Astrocyte of the hippocampus (primary cell): ENCODE results near the gene HAGHL.
"Not testable (repeated sequence)": the region's sequence is repeated elsewhere in the genome, so short reads cannot be mapped to it uniquely, and the experiment has no call there.

ENCODE experiments used
- DNase-seq: peaks from one replicate; pipeline ENCODE4 v3.0.0; 2011; ENCODE audit warnings: low read depth, low spot score

The HAGHL gene

DNA sequence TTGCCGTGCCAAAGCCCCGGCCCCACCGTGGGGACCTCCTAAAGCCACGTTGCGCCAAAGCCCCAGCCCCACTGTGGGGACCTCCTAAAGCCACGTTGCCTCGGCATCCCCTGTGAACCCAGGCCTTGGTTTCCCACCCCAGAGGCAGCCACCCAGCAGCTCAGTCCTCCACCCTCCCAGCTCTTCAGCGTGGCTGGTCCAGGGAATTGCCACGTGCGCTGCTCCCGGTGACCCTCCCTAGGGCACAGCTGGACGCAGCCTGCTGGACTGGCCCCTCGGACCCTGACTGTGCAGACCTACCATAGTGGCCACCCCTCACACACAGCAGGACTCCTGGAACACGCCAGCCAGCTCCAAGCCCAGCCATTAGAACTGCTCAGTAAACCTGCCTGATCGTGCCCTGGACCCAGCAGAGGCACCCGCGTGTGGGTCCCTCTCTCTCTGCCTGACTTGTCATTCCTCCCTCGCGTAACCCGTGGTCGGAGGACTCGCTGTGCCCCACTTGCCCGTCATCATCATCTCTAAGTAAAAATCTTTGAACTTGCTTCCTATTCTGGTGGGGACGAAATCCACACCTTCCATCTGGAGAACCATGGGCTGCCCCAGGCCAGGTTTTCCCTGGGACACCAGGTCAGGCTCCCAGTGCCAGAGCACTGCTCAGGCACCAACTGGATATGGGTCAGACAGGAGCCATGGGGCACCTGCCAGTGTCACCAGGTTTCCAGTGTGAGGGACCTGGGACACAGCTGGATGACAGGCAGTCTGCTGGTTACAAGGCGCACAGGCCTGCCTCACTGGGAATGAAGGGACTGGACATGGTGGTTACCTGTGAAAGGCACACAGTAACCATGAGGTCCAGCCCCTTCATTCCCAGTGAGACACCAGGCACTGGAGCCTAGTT is 8.3 kb downstream of the HAGHL start:
- DNase-seq, result no peak

- DNase-seq, result no peak
Measured at GRCh38 chr16:735982-736453, 9.1 kb downstream of the HAGHL start.

DNA sequence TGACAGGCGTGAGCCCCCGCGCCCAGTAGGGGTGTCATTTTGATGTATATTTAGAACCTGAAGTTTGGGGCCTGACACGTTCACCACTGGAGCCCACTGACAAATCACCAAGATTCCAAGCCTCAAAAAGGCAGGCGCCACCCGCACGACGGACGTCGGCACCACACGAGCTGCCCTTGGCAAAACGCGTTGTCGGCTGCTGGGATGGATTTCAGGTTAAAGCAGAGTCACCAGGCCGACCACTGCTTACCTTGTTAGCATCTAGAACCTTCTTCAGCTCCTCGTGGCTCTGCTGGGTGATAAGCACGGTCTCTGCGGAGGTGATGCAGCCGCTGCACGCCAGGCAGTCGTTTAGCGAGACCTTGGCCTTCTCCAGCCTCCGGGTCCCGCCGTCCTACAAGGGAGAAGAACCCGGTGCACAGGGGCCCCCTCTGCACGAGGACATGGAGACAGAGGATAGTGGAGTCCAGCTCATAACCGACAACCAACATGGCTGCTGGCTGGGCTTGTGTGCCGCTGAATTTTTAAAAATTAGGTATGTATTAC is 10.1 kb downstream of the HAGHL start:
- DNase-seq, result no peak

DNA sequence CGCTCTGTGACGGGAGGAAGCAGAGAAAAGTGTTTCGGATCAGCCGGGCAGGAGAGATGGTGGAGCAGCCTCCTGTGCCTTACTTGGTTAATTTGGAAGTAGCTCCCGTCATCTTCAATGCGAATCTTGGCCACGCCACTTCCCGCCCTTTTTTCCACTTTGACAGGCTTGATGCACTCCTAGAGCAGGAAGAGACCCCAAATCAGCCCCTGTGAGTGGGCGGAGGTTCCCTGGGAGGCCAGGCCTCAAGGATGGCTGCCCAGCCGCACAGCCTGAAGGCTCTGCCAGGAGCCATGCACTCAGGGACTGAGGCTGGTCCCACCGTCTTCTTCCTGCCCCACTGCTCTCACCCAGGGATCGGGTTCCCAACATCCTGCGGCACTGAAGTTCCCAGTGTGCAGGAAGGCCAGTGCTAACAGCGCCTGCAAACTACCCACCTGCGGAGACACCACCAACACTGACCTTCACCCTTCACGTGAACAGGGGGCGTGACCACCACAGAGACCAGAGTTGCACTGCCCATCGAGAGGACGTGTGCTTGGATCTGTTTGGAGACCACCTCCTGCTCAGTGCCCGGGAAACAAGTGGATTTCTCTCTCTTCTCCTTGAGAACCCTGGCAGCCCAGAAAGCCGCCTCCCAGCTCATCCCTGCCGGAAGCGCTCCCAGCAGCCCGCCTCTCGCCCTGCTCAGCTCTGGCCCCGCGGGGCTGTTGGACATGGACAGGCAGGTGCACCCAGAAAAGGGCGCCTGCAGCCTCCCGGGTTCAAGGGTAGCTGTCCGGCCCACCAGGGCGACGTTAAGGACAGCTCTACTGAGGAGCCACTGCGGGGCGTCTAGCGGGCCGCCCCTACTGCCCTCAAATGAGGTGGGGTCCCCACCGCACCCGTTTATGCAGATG is 12.9 kb downstream of the HAGHL start:
- DNase-seq, result no peak

- DNase-seq, result no peak
Measured at GRCh38 chr16:740459-740763, 13.5 kb downstream of the HAGHL start.

DNA sequence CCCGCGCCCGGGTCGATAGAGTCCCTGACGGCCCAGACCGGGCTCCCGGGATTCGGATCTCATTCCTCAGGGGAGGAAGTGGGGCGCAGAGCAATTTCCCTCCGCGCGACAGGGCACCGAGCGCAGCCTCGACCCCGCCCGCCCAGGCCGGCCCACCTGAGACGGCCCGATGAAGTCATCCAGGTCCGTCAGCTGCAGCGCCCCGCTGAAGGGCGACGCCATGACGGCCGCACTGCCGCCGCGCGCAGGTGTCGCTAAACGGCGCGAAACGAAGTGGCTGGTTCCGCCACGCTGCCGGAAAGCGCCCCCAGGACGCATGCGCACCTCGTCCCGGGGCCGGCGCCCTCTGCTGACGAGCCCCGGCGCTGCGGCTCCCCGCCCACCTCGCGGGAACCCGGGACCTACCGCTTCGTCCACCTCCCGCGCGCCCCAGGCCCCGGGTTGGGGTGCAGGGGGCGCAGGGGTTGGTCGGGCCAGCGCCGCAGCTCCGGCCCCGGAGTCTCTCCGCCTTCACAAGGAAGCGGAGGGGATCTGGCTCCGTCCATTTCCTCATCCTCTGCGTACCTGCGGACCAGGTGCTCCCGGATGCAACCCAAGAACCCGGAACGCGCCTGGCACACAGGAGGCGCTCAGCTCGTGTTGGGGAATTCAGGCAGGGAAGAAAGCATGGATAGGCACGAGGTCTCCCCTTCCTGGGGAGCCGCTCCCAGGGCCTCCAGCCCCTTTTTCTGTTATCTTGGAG is 14.0 kb downstream of the HAGHL start, which contains the start of gene CIAO3:
CIAO3 (minus strand) TSS at position 234 of the 742 bp plus-strand sequence; CDS start at position 222, 12 bp downstream.
- peak; percentile 97 for DNase-seq

- no peak for DNase-seq
Measured at GRCh38 chr16:741986-742629, 15.2 kb downstream of the HAGHL start.

- DNase-seq, result not testable (repeated sequence)
Measured at GRCh38 chr16:742894-743293, 16.0 kb downstream of the HAGHL start.

DNA sequence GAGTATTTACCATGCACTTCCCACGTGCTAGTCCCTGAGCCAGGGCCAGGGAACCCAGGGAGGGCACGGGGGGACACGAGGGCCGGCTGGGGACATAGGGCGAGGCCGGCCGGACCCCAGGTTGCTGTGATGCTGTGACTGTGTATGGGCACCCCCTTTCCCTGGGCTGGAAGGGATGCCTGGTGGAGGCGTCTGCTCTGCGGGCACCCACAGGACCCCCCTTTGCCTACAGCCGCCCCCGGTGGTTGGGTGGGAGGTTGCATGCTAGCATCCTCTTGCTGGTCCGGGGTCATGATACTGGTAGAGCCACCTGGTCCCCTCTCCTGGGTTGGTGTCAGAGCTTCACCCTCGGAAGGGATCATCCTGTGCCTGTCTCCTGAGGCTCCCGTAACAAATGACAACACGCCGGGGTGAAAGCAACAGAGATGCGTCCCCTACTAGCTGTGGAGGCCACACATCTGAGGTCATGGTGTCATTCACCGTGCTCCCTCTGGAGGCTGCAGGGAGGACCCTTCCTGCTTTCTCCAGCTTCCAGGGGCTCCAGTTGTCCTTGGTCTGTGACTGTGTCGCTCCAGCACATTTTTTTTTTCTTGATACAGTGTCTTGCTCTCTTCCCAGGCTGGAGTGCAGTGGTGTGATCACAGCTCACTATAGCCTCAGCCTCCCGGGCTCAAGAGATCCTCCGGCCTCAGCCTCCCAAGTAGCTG is 17.0 kb downstream of the HAGHL start:
- DNase-seq, result no peak

- DNase-seq, result peak; percentile 56
Measured at GRCh38 chr16:745739-746138, 18.8 kb downstream of the HAGHL start.

DNA sequence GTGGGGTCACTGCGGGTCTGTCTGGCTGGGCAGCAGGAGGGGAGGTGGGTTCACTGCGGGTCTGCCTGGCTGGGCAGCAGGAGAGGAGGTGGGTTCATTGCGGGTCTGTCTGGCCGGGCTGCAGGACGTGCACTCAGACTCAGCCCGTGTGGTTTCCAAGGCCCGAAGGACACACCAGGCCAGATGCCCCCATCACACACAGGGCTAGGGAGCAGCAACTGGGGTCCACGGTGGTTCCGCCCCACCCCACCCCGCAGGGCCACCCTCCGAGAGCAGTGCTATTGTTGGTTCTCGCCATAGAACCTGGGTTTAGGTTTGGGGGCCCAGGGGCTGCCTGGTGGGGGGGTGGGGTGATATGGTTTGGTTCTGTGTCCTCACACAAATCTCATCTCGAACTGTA is 19.7 kb downstream of the HAGHL start:
- DNase-seq, result no peak

- no peak for DNase-seq
Measured at GRCh38 chr16:747978-748746, 21.3 kb downstream of the HAGHL start.

GRCh38 chr16:749010-749409 is 22.1 kb downstream of the HAGHL start:
- DNase-seq, result peak; percentile 73

- no peak for DNase-seq
Measured at GRCh38 chr16:750485-750884, 23.6 kb downstream of the HAGHL start.

- no peak for DNase-seq
Measured at GRCh38 chr16:751152-752006, 24.5 kb downstream of the HAGHL start.

GRCh38 chr16:752007-752312 is 25.1 kb downstream of the HAGHL start:
- peak; percentile 47 for DNase-seq

DNA sequence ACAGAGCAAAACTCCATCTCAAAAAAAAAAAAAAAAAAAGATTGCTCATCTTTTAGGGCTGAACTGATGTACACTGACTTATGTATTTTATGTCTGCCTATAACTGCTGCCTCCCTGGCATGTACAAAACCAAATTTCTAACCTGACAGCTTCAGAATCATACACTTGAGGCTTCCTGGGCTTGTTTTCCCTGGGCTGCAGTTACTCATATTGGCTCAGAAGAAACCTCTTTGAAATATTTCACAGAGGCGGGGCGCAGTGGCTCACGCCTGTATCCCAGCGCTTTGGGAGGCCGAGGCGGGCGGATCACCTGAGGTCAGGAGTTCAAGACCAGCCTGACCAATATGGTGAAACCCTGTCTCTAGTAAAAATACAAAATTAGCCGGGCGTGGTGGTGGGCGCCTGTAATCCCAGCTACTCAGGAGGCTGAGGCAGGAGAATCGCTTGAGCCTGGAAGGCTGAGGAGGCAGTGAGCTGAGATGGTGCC is 27.3 kb downstream of the HAGHL start:
- DNase-seq, result not testable (repeated sequence)

GRCh38 chr16:754656-755055 is 27.8 kb downstream of the HAGHL start:
- no peak for DNase-seq

- no peak for DNase-seq
Measured at GRCh38 chr16:756428-756827, 29.5 kb downstream of the HAGHL start.
